Measurements from ENCODE around the gene NMD3.
"Not testable (repeated sequence)": the region's sequence is repeated elsewhere in the genome, so short reads cannot be mapped to it uniquely, and the experiment has no call there.

Gene NMD3

GRCh38 chr3:161231861-161232260, 10.8 kb downstream of the NMD3 start:
- no peak for DNase-seq (ENCODE audit: low spot score)

GRCh38 chr3:161233557-161233956, 12.4 kb downstream of the NMD3 start:
- no peak for DNase-seq (ENCODE audit: low spot score)

- DNase-seq (ENCODE audit: low spot score): no peak
Observed at GRCh38 chr3:161236240-161236639, 15.1 kb downstream of the NMD3 start.

- DNase-seq (ENCODE audit: low spot score): no peak
Observed at GRCh38 chr3:161239700-161240099, 18.6 kb downstream of the NMD3 start.

GRCh38 chr3:161244538-161244937, 23.4 kb downstream of the NMD3 start:
- no peak for DNase-seq (ENCODE audit: low spot score)

- no peak for DNase-seq (ENCODE audit: low spot score)
Observed at GRCh38 chr3:161247049-161247448, 25.9 kb downstream of the NMD3 start.

- no peak for DNase-seq (ENCODE audit: low spot score)
Observed at GRCh38 chr3:161250116-161250515, 29.0 kb downstream of the NMD3 start.

GRCh38 chr3:161251716-161252115, 30.6 kb downstream of the NMD3 start:
- no peak for DNase-seq (ENCODE audit: low spot score)

- no peak for DNase-seq (ENCODE audit: low spot score)
Observed at GRCh38 chr3:161252143-161252542, 31.0 kb downstream of the NMD3 start.

GRCh38 chr3:161253711-161254110, 32.6 kb downstream of the NMD3 start:
- DNase-seq (ENCODE audit: low spot score): no peak

GRCh38 chr3:161254861-161255260, 33.8 kb downstream of the NMD3 start:
- no peak for DNase-seq (ENCODE audit: low spot score)

- DNase-seq (ENCODE audit: low spot score): no peak
Observed at GRCh38 chr3:161263057-161263456, 41.9 kb downstream of the NMD3 start.

- no peak for DNase-seq (ENCODE audit: low spot score)
Observed at GRCh38 chr3:161264852-161265251, 43.7 kb downstream of the NMD3 start.

- no peak for DNase-seq (ENCODE audit: low spot score)
Observed at GRCh38 chr3:161265916-161266571, 44.9 kb downstream of the NMD3 start.

GRCh38 chr3:161266731-161267150, 45.6 kb downstream of the NMD3 start:
- DNase-seq (ENCODE audit: low spot score): no peak

- no peak for DNase-seq (ENCODE audit: low spot score)
Observed at GRCh38 chr3:161267646-161268045, 46.5 kb downstream of the NMD3 start.

GRCh38 chr3:161268601-161269000, 47.5 kb downstream of the NMD3 start:
- no peak for DNase-seq (ENCODE audit: low spot score)

- no peak for DNase-seq (ENCODE audit: low spot score)
Observed at GRCh38 chr3:161270991-161271390, 49.9 kb downstream of the NMD3 start.

GRCh38 chr3:161271646-161272045, 50.5 kb downstream of the NMD3 start:
- DNase-seq (ENCODE audit: low spot score): no peak

GRCh38 chr3:161272524-161272923, 51.4 kb downstream of the NMD3 start:
- DNase-seq (ENCODE audit: low spot score): no peak

GRCh38 chr3:161273589-161274218, 52.6 kb downstream of the NMD3 start:
- no peak for DNase-seq (ENCODE audit: low spot score)

- DNase-seq (ENCODE audit: low spot score): no peak
Observed at GRCh38 chr3:161274691-161275298, 53.7 kb downstream of the NMD3 start.

GRCh38 chr3:161275919-161276318, 54.8 kb downstream of the NMD3 start:
- no peak for DNase-seq (ENCODE audit: low spot score)

GRCh38 chr3:161282387-161282786, 61.3 kb downstream of the NMD3 start:
- not testable (repeated sequence) for DNase-seq (ENCODE audit: low spot score)
